WTC11 (cell line): ENCODE measurements around the gene ALDH8A1.

ENCODE experiments used
- ESRRA ChIP-seq: sonication (generic); formaldehyde crosslinking; IDR thresholded peaks from 2 replicates; pipeline ENCODE4 v1.8.1; 2022; ENCODE audit warnings: mild to moderate bottlenecking, missing genetic modification reagents, borderline replicate concordance
- NFYB ChIP-seq: sonication (generic); formaldehyde crosslinking; conservative IDR thresholded peaks from 2 replicates; pipeline ENCODE4 v1.8.0; 2022; ENCODE audit warnings: low read depth, missing genetic modification reagents
- TCF7 ChIP-seq: sonication (generic); formaldehyde crosslinking; IDR thresholded peaks from 2 replicates; pipeline ENCODE4 v1.8.0; 2022; ENCODE audit warnings: mild to moderate bottlenecking, low read depth, missing genetic modification reagents, moderate library complexity
- TF ChIP-seq, protein P1 (sequence below): fragments of 200-600 bp; IDR thresholded peaks from 2 replicates; pipeline ENCODE4 v1.8.0; 2022; ENCODE audit warnings: antibody characterized with exemption
- TF ChIP-seq, protein P2 (sequence below): sonication (generic); formaldehyde crosslinking; IDR thresholded peaks from 2 replicates; pipeline ENCODE4 v1.8.1; 2022; ENCODE audit warnings: missing genetic modification reagents, borderline replicate concordance

DNA sequence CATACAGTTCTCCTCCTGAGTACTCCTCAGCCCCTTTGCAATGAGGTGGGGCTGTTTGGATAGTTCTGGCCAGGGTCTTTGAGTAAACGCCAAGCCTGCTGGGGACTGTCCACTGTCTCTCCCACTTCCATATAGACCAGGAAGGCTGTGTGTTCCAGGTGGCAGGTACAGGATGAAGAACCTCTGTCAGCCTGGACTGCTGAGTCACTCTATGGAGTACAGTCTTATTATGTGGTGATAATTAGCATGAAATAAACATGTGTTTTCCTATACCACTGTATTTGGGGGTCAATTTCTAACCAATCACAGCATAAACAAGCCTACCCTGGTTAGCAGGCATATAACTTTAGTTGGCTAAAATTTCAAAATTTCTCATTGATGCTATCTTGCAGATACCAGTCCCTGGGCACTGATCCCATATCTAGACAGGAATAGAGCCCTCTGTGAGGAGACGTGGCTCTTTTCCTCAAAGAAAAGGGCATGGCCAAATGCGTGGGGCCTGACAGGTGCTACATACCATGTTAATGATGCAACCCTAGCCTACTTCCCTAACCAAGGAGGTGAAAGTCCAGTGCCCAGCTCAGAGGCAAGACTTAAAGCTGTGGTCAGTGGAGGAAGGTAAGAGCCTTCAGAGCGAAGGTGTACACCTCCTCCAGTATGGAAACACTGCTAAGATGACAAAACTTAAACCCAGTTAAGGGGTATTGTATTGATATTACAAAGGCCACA is 4.5 kb upstream of the ALDH8A1 start:
- TF ChIP-seq TCF7 (CRISPR knock-in tag) (no peak), ESRRA (no peak), NFYB (CRISPR knock-in tag) (no peak)
- TF ChIP-seq, protein P1, sequence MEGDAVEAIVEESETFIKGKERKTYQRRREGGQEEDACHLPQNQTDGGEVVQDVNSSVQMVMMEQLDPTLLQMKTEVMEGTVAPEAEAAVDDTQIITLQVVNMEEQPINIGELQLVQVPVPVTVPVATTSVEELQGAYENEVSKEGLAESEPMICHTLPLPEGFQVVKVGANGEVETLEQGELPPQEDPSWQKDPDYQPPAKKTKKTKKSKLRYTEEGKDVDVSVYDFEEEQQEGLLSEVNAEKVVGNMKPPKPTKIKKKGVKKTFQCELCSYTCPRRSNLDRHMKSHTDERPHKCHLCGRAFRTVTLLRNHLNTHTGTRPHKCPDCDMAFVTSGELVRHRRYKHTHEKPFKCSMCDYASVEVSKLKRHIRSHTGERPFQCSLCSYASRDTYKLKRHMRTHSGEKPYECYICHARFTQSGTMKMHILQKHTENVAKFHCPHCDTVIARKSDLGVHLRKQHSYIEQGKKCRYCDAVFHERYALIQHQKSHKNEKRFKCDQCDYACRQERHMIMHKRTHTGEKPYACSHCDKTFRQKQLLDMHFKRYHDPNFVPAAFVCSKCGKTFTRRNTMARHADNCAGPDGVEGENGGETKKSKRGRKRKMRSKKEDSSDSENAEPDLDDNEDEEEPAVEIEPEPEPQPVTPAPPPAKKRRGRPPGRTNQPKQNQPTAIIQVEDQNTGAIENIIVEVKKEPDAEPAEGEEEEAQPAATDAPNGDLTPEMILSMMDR = no peak
- TF ChIP-seq, protein P2, sequence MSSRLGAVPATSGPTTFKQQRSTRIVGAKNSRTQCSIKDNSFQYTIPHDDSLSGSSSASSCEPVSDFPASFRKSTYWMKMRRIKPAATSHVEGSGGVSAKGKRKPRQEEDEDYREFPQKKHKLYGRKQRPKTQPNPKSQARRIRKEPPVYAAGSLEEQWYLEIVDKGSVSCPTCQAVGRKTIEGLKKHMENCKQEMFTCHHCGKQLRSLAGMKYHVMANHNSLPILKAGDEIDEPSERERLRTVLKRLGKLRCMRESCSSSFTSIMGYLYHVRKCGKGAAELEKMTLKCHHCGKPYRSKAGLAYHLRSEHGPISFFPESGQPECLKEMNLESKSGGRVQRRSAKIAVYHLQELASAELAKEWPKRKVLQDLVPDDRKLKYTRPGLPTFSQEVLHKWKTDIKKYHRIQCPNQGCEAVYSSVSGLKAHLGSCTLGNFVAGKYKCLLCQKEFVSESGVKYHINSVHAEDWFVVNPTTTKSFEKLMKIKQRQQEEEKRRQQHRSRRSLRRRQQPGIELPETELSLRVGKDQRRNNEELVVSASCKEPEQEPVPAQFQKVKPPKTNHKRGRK = no peak
